Astrocyte (in vitro differentiated cells and primary cell): ENCODE measurements around the gene PAX1.

ENCODE experiments used
- CTCF ChIP-seq: IDR thresholded peaks from 2 replicates; pipeline ENCODE4 v1.5.1; 2011; ENCODE audit warnings: low read depth, mild to moderate bottlenecking, inconsistent platforms, low read length, moderate library complexity; ENCODE audit not compliant: insufficient read depth
- EZH2 ChIP-seq: IDR thresholded peaks from 2 replicates; pipeline ENCODE4 v1.6.1; 2012; ENCODE audit warnings: mild to moderate bottlenecking, low read length, inconsistent platforms; ENCODE audit not compliant: insufficient read depth

DNA sequence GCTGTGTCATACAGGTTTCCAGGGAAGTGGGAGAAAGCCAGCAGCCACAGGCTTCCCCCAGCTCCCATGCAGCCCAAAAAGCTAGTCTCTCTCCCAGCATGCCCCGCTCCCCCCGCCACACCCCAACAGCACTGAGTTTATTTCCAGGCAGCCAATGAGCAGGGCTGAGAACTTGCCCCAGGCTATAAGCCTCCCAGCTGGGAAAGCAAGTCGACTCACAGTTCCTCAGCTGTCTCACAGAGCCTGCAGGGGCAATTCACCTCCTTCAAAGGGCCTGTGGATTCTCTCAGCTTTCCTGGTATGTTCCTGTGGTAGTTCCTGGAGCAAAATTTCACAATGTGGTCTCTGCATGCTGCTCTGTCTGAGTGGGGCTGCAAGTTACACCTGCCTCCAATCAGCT, 34.2 kb downstream of the PAX1 start:
- TF ChIP-seq CTCF (no peak), EZH2 (no peak)
